Measurements from ENCODE around the gene CENPK. TPM values are rescaled to one million over a fixed set of nuclear protein-coding genes. Genes with fewer than 3 reads are reported as not detected.

Gene CENPK
- total and polyA plus RNA-seq, 9 of the 15 experiments (the other 6 are each of a cell fraction or from before 2014, with no cell fraction given) = 30.8 to 134 (median 69.0) TPM

GRCh38 chr5:65562731-65563701 lies at the start of gene CENPK, which contains the start of gene PPWD1 (continued):
- TF ChIP-seq ZNF239 (CRISPR knock-in tag; IDR thresholded peaks at IDR 0.05) (no peak), RERE (CRISPR knock-in tag; IDR thresholded peaks at IDR 0.05; ENCODE audit: borderline replicate concordance) (no peak), ZKSCAN8 (CRISPR knock-in tag; IDR thresholded peaks at IDR 0.05) (no peak), ZKSCAN1 (IDR thresholded peaks at IDR 0.05; ENCODE audit: low read depth, low read length) (0 out of 2 replicates have a peak, but pooled peaks have one; percentile 35), SFPQ (IDR thresholded peaks at IDR 0.05; ENCODE audit: low read depth, low read length) (no peak), TFAP4 (CRISPR knock-in tag; IDR thresholded peaks at IDR 0.05; ENCODE audit: borderline replicate concordance) (peak; percentile 69; the same call in 1 of the 2 replicates), MLLT1 (IDR thresholded peaks at IDR 0.05) (peak; percentile 45 to 99; a peak in 2 of 4 replicates), ZNF316 (IDR thresholded peaks at IDR 0.05) (peak; percentile 5; the same call in 1 of the 2 replicates), MAFF (IDR thresholded peaks at IDR 0.05; ENCODE audit: low read length) (no peak), THRB (CRISPR knock-in tag; conservative IDR thresholded peaks at IDR 0.05) (peak; percentile 79; the same call in 1 of the 2 replicates), POLR3A (IDR thresholded peaks at IDR 0.05; ENCODE audit: borderline replicate concordance, extremely low read depth, insufficient read depth, insufficient read length) (no peak), ZNF408 (CRISPR knock-in tag; IDR thresholded peaks at IDR 0.05; ENCODE audit: low read depth) (no peak)

Measured in K562 (cell line).